Dedifferentiated amniotic fluid mesenchymal stem cell (primary cell): ENCODE results near the gene KREMEN1.

Source experiments
- DNase-seq: peaks from one replicate; pipeline ENCODE4 v3.0.0-alpha.2; 2016; ENCODE audit errors: extremely low spot score

Gene KREMEN1

DNA sequence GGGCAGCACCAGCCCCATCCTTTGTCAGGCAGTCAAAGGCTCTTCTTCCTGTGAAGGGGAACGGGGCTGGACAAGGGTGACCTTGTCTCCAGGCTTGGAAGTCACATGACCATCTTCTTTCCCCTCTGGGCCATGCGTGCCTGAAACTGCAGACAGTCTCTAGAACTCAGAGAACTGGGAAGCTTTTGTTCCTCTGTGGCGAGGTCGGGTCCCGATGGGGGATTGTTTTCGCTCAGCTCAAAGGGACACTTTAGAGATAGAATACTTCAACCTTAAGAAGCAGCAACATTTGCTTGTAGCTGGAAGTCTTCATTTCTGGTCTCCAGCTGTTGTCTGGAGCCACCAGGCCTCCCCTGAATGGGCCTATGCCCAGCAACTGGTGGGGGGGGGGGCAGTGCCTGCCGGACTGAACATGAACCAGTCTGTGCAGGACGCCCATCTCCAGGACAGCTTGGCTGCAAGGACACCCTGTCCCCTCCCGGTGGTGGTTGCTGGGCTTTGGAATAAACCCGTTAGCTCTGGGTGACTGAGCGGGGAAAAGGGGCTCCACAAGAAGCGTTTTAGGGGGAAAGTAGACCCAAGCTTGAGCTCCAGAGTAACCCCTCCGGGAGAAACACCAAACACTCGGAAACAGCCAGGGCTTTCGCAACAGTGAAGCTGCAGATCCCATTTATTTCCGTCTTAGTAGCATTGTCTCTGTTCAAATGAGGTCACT is 77.2 kb downstream of the KREMEN1 start:
- no peak for DNase-seq

DNA sequence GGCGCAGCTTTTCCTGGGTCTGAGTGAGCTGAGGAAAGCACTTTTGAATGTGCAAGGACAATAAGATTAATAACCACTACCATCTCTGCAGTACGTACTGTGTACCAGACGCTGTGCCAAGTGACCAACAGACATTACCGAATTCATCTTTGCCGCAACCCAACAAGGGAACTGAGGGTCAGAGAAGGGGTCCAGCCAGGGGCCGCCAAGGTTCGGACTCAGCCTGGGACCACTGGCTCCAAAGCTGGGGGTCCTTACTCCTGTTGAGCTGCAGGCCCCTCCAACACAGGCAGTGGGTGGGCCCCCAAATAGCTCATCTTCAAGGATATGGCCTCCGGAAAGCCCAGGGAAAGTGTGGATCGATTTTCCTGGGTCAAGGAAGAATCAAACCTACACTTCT is 77.9 kb downstream of the KREMEN1 start:
- DNase-seq: no peak

DNA sequence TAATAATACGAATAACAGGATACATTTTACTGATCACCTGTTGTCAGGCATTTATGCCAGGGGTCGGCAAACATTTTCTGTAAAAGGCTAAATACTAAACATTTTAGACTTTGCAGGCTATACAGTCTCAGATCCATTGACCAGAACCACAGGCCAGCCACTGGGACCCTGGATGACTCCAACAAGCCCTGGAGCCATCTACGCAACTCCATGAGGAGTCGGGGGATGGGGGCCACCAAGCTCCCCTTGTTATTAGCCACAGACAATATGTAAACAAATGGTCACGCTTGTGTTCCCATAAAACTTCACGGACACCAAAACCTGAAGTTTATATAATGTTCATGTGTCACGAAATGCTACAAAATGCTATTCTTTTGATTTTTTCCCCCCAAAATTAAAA is 78.5 kb downstream of the KREMEN1 start:
- no peak for DNase-seq

DNA sequence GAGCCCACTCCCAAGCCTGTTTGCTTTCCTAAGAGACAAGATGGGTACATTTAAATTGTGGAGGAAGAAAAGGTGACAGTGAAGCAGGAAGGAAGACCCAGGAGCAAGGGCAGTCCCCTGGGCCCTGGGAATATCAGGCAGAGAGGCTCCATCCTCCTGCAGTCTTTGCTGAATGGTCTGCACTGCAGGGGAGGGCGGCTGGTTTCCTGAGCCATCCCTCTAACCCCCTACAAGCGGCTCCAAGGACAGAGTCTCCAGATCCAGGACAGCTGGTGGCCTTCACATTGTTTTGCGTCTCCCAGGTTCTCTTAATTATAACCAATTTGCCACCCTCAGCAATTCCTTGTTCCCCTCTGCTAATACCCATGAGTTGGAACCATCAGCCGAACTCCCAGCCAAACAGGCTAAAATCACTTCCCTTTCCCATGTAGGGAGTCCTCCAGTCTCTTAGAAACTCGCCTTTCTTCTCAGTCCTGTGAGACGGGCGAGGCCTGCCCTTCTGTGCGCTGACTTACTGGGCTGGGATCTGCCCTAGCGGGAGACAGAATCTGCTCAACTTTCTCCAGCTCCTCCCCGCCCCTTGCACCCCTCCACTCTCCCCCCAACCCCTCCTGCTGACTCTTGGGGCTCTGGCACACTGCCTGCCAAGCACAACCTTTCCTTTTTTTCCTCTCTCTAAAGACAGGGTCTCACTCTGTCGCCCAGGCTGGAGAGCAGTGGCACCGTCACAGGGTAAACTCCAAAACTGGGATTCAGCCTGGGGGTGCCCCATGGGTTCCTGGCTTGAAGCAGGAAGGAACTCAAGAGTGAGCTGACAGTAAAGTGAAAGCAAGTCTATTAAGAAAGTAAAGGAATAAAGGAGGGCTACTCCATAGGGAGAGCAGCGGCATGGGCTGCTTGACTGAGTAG is 79.5 kb downstream of the KREMEN1 start:
- no peak for DNase-seq

DNA sequence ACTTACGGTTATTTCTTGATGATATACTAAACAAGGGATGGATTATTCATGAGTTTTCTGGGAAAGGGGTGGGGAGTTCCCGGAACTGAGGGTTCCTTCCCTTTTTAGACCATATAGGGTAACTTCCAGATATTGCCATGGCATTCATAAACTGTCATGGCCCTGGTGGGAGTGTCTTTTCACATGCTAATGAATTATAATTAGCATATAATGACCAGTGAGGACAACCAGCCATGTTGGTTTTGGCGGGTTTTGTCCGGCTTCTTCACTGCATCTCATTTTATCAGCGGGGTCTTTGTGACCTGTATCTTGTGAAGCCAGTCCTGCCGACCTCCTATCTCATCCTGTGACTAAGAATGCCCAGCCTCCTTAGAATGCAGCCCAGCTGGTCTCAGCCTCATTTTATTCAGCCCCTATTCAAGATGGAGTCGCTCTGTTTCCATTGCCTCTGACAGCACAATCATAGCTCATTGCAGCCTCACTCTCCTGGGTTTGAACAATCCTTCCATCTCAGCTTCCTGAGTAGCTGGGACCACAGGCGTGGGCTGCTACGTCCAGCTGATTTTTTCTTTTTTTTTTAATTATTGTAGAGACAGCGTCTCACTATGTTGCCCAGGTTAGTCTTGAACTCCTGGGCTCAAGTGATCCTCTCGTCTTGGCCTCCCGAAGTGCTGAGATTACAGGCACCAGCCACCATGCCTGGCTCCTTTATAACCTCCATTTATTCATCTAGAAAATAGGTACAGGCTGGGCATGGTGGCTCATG is 80.3 kb downstream of the KREMEN1 start:
- DNase-seq: no peak

DNA sequence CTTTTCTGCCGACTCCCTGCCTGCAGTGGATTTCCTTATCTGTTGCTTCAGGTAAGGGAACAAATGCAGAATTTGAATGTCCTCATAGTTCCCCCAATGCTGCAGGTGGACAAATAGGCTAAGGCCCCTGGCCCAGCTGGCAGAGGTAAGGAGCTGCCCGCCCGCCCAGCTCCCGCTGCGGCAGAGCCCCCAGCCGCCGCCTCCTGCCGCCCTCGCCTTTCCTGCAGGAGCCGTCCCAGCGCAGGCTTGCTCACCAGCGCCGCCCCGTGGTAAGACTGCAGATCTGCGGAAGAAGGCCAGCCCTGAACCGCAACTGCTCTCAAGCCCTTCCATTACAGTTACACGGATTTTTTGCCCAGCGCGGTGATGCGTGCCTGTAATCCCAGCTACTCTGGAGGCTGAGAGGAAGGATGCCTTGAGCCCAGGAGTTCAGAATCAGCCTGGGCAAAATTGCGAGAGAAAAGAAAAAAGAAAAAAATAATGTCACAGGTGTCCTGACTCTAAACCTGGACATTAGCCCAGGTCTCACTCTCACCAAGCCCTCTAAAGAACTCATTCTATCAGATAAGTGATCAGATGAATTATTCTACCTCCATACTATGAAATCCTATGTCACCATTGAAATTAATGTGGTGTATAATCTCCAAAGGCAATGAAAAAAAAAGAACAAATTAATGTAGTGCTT is 81.7 kb downstream of the KREMEN1 start:
- peak; percentile 18 for DNase-seq

DNA sequence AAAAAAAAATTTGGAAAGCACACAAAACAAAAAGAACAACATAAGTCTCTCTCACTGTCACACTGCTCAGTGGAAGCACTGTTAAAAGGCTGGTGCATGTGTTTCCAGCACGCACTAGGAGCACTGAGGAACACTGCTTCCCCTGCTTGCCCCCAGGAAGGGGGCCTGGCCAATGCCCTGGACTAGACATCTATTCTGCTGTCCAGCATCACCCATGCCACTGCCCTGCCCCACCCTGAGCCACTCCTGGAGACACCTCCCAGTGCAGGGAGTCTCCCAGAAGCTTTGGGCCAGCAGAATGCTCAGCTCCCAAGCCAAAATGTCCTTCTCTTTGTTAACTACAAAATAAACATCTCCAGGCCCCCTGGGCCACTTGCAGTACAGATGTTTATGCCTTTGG is 83.1 kb downstream of the KREMEN1 start:
- DNase-seq: no peak

DNA sequence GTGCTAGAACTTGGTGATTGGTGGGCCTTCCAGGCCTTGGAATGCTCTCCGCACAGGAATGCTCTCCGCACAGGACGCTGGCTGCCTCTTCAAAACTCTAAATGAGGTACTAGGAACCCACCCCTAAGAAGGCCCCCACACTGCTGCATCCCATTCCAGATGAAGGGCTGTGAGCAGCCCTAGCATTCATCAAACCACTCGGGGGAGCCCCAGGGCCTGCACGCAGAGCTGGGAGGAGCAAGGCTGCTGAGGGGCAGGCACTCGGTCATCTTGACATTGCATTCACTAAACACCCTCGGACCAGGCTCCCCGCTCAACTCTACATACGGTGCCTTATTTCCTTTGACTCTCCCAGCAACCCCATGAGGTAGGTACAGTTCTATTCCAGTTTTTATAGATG is 83.7 kb downstream of the KREMEN1 start:
- DNase-seq: no peak

DNA sequence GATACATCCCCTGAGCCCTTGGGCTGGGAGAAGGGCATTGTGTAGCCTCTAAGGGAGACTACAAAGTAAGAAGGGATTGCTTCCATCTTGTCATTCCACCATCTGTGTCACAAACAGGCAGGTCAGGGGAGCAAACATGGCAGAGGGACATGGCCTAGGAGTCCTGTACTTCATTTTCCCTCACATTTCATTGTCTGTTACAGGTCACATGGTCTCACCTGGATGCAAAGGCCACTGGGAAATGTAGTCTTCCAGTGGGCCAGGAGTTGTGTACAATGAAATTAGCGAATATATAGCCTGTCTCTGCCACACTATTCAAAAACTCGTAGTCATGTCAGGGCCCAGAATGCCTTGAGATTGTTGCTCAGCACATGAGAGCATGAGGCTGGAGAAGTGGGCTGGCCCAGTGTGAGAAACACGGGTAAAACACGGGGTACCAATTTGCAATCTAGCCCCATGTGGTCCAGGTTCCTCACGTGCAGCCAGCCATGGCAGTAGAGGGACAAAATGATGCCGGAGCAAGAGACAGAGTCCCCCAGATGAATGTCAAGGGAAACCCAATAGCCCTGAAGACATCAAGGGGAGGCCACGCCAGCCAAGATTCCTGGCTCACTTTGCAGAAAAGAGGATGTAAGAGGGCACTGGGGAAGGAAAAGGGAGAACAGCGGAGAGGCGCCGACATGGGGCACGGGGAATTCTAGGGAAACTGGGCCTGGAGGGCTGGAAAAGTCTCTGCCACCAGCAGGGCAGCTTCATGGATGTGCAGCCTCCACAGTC is 85.1 kb downstream of the KREMEN1 start:
- no peak for DNase-seq

DNA sequence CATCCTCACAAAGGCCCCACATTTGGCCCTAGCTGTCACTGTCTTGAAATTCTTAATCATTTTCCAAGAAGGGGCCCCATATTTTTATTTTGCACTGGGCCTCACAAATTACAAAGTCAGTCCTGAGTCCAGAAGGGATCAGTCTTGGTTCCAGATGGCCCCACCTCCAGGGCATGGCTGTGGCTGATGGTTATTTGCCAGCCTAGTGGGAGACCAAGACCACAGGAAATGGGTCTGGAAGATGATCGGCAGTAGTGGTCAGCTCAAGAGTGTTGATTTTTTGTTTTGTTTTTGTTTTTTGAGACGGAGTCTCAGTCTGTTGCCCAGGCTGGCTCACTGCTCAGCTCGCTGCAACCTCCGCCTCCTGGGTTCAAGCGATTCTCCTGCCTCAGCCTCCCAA is 85.7 kb downstream of the KREMEN1 start:
- no peak for DNase-seq

DNA sequence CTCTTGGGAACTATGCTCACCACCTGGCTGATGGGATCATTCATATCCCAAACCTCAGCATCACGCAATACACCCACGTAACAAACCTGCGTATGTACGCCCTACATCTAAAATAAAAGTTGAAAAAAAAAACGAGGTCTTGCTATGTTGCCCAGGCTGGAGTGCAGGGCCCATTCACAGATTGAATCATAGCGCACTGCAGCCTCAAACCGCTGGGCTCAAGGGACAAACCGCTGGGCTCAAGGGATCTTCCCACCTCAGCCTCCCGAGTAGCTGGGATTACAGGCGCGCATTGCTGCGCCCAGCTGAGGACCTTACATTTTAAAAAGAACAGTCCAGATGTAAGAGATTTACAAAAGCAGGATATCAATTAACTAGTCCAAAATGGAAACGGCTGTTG is 91.0 kb downstream of the KREMEN1 start:
- no peak for DNase-seq

DNA sequence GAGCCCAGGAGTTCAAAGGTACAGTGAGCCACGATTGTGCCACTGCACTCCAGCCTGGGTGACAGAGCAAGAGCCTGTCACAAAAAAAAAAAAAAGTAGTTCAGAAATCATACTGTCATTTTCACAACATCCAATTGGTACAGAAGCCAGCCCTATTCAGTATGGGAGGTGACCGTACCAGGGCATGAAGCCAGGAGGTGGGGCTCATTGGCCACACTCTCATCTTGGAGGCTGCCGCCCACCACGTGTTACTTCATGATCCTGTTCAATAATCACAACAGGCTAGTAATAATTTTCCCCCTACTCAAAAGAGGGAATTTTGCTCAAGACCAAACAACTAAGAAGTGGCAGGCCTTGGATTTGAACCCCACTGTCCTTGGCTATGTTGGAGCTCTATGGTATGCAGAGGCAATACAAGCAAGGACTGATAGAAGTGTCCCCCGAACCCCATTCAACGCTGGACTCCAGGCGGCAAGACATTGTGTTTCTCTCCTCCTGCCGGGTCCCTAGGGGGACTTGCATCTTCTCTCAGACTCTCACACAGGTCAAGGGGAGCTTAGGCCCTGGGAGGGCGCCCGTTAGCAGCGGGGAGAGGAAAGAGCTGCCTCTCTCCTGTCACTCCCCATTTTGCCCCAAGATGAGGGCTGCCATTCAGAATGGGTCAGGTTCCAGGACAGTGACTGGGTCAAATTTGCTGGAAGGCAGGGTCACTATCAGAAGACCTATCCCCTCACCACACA is 92.7 kb downstream of the KREMEN1 start:
- no peak for DNase-seq

DNA sequence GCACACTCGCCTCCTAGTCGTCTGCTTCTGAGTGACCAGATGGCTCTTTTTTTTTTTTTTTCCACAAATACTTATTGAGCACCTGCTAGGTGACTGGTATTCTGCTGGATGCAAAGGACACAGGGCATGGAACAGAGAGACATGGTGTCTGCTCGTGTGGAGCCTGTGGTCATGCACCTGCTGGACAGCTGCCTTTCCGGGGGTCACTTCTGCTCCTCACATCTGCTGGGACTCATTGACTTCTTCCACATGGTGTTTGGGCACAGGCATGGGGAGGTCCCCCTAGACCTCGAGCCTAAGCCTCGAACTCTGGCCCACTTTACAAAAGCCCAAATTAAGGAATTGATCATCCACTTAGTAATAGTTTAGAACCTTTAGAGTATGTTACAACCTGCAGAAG is 93.3 kb downstream of the KREMEN1 start:
- no peak for DNase-seq

DNA sequence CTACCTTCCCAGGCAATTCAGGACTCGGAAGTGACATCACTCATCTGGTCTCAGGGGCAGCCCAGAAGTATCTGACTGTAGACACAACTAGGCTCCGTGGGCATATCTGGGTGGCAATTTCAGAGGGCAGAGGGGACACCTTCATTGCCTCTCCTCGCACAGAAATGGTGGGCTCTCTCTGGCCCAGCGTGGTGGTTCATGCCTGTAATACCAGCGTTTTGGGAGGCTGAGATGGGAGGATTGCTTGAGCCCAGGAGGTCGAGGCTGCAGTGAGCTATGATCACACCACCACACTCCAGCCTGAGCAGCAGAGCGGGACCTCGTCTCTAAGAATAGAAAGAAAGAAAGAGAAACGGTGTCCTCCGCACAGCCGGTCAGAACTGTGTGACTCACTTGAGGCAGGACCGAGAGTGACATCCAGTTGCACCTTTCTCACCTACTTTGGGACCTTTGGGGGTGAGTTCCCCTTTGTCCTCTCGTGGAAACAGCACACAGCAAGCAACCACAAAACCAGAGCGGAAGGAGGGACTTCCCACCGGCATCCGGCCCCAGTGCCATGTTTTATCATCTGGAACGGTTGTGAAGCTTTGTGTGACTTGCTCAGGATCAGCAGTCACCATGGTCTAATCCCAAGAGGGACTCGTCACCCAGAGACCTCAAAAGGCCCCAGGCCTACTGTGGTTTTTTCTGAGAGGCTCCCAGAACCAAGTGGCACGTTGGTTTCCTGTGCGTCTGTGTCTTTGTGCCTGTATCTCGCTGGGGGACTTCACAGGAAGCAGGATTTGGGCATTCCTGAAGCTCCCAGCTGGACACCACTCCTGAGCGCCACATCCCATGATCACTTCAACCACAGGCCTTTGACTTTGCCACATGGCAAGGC is 94.4 kb downstream of the KREMEN1 start:
- no peak for DNase-seq

DNA sequence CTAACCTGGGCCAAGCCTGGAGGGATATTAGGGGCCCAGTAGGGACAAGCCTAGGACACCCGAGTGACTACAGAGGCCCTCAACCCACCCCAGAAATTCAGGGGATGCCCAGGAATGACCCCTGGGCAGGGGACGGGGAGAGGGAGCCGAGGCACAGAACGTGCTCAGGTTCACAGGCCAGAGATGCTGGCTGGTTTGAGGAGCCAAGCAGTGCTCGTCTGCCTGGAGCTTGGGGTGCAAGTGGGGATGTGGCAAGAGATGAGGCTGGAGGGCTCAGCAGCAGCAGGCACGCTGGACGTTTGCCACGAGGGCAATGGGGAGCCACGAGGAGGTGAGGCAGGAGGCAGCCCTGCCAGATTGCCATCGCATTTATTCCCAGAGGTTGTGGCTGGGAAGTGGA is 98.9 kb downstream of the KREMEN1 start:
- DNase-seq: no peak

DNA sequence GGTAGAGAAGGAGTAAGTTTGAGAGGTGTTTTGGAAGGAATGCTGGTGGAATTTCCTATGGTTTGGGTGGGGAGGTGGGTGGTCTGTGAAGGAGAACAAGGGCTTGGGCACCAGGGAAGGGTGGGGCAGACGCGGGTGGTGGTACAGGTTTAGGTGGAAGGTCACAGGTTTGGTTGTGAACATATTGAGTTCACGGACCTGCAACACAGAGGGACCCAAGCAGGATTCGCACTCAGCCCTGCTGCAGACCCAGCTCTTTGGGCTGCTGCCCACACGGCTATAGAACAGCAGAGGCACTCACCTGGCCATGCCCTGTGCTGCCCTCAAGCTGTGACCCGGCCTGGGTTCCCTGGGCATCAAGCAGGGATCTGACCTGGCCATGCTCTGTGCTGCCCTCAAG is 99.4 kb downstream of the KREMEN1 start:
- no peak for DNase-seq

DNA sequence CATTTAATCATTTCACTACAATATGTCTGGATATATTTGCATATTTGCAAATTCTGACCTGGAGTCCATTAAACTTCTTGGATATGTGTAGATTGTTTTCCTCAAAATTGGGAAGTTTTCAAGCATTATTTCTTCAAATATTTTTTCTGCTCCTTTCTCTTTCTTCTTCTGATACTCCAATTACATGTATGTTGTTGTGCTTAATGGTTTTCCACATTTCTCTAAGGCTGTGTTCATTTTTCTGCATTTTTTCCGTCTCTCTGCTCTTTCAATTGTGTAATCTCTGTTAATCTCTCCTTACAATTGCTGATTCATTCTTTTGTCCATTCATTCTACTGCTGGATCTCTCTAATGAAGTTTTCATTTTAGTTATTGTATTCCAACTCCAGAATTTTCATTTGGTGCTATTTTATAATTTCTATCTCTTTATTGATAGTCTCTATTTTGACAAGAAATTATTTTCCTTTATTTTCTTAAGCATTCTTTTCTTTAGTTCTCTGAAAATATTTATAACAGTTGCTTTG is 102.5 kb downstream of the KREMEN1 start:
- DNase-seq: no peak

DNA sequence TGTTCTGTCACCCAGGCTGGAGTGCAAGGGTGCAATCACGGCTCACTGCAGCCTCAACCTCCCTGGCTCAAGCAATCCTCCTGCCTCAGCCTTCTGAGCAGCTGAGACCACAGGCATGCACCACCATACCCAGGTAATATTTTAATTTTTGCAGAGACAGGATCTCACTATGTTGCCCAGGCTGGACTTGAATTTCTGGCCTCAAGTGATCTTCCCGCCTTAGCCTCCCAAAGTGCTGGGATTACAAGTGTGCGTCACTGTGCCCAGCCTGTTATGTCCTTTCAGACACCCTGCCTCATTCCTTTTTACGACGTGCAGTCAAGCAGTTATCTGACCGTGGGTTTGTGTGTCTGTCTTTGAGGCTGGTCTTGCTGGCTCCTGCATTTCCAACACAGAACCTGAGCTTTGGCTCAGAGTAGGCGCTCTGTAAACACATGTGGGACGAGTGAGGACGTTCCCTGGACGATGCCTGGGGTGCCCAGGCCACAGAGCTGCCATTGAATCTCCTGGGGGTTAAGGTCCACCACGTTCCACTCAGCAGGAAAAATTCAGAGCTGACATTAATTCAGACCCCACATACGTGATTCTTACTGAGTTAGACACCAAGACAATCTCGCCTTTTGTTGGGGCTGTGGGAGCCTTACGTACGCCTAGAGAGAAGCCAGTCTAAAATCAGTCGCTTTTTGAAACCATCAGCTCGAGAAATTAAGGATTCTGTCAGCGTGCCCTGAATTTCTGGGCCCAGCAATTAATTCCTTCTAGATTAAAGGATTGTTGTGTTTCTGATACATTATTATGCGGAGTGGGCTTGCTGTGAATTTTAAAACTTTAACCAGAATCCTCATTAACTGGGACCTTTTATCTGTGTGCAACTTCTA is 111.4 kb downstream of the KREMEN1 start:
- DNase-seq: no peak
